ENCODE data around the gene MED20. TPM values are rescaled to one million over a fixed set of nuclear protein-coding genes. Genes with fewer than 3 reads are reported as not detected.
A peak's percentile ranks its signal among the peaks of the same experiment; 100 is the strongest.
"Not testable (repeated sequence)": the region's sequence is repeated elsewhere in the genome, so short reads cannot be mapped to it uniquely, and the experiment has no call there.

MED20 gene
- total RNA-seq, 4 donors from 2014 or later: 1.0 to 36.8 (median 17.3) TPM

DNA sequence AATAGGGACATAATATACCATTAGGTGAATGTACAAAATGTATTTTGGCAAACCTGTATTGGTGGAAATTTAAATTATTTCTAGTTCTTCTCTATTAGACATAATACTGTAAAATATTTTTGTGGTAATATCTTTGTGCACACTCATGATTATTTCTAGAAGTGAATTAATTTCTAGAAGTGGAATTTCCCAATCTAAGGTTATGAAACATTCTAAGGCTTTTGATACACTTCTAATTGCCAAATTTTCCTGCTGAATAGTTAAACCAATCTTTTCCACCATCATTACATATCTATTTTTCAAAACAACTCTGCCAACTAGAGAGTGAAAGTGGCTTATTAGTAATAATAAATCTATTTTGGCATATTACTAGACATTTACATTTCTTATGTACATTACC lies 22.5 kb upstream of the MED20 start:
- Histone ChIP-seq H3K4me1 (peaks cover 10 to 17% of the 10 kb centered on the region in 2 donors), H3K4me3 (no peak overlapping the region), H3K27me3 (no peaks in the 10 kb centered on the region), H3K36me3 (no peaks in the 10 kb centered on the region), H3K9me3 (no peaks in the 10 kb centered on the region), H3K27ac (no peak overlapping the region)
- DNase-seq: no peak
- no peak for TF ChIP-seq POLR2A (IDR thresholded peaks at IDR 0.05)
- TF ChIP-seq, protein P1, sequence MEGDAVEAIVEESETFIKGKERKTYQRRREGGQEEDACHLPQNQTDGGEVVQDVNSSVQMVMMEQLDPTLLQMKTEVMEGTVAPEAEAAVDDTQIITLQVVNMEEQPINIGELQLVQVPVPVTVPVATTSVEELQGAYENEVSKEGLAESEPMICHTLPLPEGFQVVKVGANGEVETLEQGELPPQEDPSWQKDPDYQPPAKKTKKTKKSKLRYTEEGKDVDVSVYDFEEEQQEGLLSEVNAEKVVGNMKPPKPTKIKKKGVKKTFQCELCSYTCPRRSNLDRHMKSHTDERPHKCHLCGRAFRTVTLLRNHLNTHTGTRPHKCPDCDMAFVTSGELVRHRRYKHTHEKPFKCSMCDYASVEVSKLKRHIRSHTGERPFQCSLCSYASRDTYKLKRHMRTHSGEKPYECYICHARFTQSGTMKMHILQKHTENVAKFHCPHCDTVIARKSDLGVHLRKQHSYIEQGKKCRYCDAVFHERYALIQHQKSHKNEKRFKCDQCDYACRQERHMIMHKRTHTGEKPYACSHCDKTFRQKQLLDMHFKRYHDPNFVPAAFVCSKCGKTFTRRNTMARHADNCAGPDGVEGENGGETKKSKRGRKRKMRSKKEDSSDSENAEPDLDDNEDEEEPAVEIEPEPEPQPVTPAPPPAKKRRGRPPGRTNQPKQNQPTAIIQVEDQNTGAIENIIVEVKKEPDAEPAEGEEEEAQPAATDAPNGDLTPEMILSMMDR (IDR thresholded peaks at IDR 0.05): no peak
- intact Hi-C loops (cut with DNase I; ENCODE audit: low total_unique reads): no loop called here

DNA sequence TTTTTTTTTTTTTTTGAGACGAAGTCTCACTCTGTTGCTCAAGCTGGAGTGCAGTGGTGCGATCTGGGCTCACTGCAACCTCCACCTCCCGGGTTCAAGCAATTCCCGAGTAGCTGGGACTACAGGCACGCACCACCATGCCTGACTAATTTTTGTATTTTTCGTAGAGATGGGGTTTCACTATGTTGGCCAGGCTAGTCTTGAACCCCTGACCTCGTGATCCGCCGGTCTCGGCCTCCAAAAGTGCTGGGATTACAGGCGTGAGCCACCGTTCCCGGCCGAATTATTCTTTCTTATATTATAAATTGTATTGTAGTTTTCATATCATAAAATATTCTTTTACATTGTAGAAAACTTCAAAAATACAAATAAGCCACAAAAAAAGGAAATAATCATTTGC lies 21.9 kb upstream of the MED20 start:
- DNase-seq; H3K9me3 ChIP-seq; H3K27ac ChIP-seq; intact Hi-C loops (cut with DNase I; ENCODE audit: low total_unique reads); H3K4me3 ChIP-seq; H3K36me3 ChIP-seq; H3K27me3 ChIP-seq: not testable (repeated sequence)
- peaks cover 10 to 19% of the 10 kb centered on the region in 2 donors for H3K4me1 ChIP-seq

DNA sequence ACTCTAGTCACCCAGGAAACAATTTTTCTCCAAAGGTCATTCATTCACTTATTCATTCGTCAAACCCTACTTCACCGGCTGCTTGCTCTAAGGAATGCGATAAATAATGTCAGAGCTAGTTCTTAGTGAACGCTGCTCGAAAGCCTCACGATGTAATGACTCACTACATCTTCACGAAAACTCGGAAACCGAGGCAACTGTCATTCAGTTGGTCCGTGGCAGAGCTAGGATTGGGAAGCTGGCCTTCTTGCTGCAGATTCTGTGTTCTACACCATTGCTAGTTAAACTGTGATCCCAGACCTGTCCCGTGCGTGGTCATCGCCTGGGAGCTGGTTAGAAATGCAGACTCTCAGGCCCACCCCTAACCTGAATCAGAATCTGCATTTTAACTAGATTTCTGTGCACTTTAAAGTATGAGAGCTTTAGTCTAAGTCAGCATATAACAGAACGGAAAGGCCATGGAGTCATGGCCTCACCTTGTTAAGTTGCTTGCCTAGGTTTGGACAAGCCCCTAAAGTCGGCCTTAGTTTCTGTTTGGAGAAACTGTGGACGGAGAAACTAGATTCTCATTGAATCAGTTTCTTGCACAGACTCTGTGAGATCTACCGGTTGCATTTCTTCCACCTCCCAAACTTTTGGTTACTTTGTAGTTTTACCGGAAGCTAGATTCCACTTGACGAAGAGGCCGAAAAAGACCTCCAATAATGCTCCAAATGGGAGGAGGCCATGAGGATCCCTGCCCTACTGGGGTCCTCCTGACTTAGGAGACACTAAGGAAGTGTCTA lies 21.3 kb upstream of the MED20 start:
- peak in 1 of 2 donors; percentile 34 for DNase-seq
- Histone ChIP-seq H3K9me3 (no peaks in the 10 kb centered on the region), H3K27me3 (no peaks in the 10 kb centered on the region), H3K4me1 (peaks cover 10 to 24% of the 10 kb centered on the region in 2 donors), H3K27ac (peak overlapping the region; percentile 66), H3K36me3 (no peaks in the 10 kb centered on the region), H3K4me3 (peak overlapping the region; percentile 50 to 73)
- intact Hi-C loops (cut with DNase I; ENCODE audit: low total_unique reads): no loop called here
- TF ChIP-seq, protein P1 (IDR thresholded peaks at IDR 0.05): no peak
- no peak for TF ChIP-seq POLR2A (IDR thresholded peaks at IDR 0.05)

DNA sequence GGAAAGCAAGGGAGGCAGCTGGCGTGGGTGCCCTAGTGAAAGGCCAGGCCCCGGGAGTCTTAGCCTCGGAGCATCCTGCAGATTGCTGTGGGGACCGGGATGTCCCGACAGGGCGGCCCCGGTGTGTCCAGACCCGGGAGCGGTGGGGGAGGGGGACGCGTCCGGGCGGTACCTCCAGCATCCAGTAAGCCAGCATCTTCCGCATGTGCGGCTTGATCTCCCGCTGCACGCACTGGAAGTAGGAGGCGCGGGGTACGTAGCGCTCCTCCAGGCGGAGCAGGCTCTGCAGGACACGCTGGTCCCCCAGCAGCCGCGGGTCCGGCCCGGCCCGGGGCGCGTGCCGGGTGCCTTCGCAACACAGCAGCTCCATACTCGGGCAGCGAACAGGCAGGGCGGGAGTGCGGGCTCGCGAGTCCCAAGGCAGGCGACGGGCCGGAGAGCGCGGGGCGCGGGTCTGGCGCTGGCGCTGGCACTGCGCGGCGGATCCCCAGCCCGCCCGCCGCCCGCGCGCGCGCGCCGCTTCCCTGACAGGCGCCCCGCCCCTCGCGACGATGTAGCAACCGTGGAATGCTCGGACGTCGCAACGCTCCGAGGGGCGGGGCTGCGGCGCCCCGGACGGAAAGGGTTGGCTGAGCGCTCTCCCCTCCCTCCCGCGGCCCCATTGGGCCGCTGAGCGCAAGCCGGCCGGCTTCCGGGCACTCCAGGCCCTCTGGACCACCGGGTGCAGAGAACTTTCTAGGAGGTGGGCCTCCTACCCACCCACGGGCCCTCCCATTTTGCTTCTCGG lies 20.5 kb upstream of the MED20 start, which contains the start of gene CCND3:
Gene CCND3, minus strand, starts transcription at position 529 of the 787 bp plus-strand sequence. Its CDS starts 159 bp downstream, at position 370.
- peak within 1 kb of the TSS; percentile 66 to 85 for H3K27ac ChIP-seq
- peak; percentile 22 to 64 for TF ChIP-seq POLR2A (IDR thresholded peaks at IDR 0.05)
- TF ChIP-seq, protein P1 (IDR thresholded peaks at IDR 0.05): peak in 1 of 4 experiments; percentile 3
- H3K4me3 ChIP-seq: peak within 1 kb of the TSS; percentile 50 to 73
- peak; percentile 88 to 92 for DNase-seq
- H3K36me3 ChIP-seq: no peaks in the 10 kb centered on the region
- intact Hi-C loops (cut with DNase I; ENCODE audit: low total_unique reads): no loop called here
- peaks cover 10 to 24% of the 10 kb centered on the region in 2 donors for H3K4me1 ChIP-seq
- H3K27me3 ChIP-seq: no peaks in the 10 kb centered on the region
- H3K9me3 ChIP-seq: no peaks in the 10 kb centered on the region

DNA sequence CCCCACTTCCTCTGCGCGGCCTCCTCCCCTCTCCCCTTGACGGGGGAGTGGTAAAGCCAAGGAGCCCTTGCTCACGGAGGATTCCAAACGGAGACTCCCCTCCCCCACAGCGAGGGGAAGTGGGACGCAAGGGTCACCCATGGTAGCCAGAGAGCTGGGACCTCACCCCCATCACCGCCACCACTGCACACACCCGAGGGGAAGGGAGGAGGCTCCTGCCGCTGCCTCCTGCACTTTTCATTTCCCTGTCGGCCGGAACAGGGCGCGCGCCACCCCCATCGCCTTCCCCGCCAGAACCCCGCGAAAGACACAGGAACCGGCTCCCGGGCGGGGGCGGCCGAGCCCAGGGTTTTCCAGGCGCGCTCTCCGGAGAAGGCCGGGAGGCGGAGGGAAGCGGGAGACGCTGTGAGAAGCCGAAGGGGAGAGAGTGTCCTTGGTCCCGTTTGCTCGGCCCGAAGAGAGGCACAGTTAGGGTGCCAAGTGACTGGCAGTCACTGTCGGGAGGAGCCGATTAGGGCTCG lies 19.9 kb upstream of the MED20 start:
- no peaks in the 10 kb centered on the region for H3K9me3 ChIP-seq

More for the DNA sequence above, 19.9 kb upstream of the MED20 start:
- Histone ChIP-seq H3K27ac (peak overlapping the region; percentile 66 to 85), H3K27me3 (no peaks in the 10 kb centered on the region), H3K4me1 (peaks cover 10 to 24% of the 10 kb centered on the region in 2 donors), H3K4me3 (peak overlapping the region; percentile 50 to 73), H3K36me3 (no peaks in the 10 kb centered on the region)
- intact Hi-C loops (cut with DNase I; ENCODE audit: low total_unique reads): no loop called here
- DNase-seq: peak; percentile 39 to 56
- no peak for TF ChIP-seq POLR2A (IDR thresholded peaks at IDR 0.05)
- TF ChIP-seq, protein P1 (IDR thresholded peaks at IDR 0.05): peak in 1 of 4 experiments; percentile 8

Measured in uterus (tissue), 4 donors.